ELF-1 (cell line): Measurements from ENCODE around the gene ARR3.
"Not testable (repeated sequence)": the region's sequence is repeated elsewhere in the genome, so short reads cannot be mapped to it uniquely, and the experiment has no call there.

Experiments used
- DNase-seq: peaks from one replicate; pipeline ENCODE4 v3.0.0-alpha.2; 2016; ENCODE audit warnings: low read depth, low spot score

Gene ARR3

DNA sequence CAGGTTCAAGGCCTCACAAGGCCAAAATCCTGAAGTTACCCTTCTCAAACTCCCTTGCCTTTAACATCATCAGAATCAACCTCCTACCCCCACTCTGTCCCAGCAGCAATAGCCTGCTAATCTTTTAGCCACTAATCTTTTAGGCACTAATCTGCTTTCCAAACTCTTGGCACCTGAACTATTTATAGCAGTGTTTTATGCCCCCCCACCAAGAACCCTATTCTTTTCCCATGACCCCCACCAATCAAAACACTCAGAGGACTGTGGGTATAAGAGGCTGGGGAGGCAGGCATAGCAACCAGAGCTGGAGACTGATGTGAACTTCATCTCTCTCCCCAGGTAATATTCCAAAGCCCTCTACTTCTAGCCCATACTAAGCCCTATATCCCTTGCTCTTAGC lies at the start of gene ARR3:
TSS of gene ARR3 (plus strand) at position 301 of the 400 bp plus-strand sequence. CDS start 1,052 bp downstream, outside the sequence.
- DNase-seq, result no peak

DNA sequence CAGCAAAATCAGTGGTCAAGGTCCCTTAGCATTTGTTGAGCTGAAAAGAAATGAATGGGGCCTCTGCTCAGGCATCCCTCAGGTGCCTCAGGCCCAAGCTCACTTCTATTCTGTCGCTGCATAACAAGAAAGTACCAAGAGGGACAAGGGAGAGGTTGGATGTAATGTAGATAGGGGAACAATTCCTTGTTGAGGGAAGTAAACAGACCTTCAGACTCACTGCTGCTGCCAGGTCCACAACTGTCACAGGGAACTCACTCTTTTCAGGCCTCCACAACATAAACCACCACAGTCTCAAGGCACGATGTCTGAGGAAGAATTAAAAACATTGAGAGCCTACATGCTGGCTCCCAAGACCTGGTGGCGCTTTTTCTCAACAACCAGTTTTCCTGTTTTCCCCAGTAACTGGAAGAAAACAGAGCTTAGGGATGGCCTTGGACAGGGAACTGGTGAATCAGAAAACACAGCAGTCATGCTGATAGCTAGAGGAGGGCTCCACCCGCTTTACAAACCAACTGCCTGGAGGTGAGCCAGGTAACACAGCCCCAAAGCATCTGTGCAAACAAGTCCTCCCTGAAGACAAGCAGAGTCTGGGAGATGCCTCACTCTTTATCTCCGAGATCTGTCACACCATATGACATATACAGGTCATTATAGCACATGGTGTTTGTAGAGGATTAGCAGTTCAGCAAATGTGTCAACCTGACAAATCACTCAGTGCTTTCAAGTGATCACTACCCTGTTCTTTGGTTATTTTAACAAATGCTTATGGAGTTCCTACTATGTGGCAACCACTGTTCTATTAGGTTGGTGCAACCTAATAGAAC lies 48.0 kb upstream of the ARR3 start:
- peak; percentile 34 for DNase-seq

DNA sequence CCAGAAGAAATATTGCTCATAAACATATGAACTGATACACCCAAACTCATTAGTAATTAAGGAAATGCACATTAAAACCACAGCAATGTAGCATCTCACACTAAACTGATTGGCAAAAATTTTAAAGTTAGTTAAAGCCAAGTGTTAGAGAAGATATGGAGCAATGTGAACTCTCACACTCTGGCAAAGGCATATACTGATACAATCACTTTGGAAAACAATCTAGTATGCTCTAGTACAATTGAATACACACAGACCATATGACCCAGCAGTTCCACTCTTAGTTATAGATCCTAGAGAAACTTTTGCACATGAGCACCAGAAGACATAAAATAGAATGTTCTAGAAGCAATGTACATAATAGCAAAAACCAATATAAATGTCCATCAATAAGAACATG lies 42.1 kb upstream of the ARR3 start:
- no peak for DNase-seq

DNA sequence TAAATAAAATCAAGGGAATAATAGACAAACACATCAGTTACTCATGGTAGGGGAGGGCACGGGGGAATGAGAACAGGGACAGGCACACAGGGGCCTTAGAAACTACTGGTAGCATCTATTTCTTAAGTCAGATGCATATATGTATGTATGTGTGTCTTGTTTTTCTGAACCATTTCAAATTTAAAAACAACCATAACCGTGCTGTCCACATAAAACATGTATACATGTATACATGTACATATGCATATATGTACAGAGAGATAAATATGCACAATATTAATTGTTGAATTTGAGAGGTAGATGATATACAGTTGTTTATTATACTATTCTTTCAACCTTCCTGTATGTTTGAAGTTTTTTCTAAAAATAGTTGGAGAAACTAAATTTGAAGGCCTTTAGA lies 41.4 kb upstream of the ARR3 start:
- no peak for DNase-seq

DNA sequence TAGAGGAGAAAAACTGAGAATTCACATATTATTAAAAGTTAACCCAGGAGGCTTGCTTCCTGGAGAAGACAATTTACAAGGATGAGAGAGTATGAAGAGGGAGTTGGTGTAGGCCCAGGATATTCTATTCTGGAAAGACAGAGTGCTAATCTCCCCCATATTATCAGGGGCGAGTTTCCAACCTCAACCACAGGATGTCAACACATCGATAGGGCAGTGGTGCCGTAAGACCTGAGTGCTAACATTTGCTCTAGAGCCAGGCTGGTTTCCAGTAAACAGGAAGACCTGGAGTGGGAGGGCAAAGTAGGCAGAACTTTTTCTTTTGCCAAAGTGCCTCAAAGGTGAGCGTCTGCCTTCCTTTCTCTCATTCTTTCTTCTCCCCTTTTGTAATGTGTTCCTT lies 36.5 kb upstream of the ARR3 start:
- DNase-seq, result no peak

DNA sequence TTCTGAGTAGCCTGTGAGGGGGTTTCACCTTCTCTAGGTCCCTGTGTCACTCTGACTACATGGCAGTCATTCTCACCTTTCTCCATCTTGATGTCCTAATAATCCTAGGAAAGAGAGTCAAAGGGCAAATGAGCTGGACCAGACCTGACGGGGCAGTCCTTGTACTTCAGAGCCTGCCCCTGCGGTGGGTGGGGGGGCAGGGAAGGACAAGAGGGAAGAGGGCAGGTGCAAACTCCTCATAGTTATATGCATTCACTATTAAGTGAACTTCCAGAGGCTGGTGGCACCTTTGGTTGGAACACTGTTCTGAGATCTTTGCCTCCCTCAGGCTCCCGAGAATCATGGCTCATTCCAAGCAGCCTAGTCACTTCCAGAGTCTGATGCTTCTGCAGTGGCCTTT lies 33.8 kb upstream of the ARR3 start, which contains the start of gene AWAT1:
TSS of gene AWAT1 (plus strand) at position 301 of the 400 bp plus-strand sequence. CDS start at position 342, 41 bp downstream.
- DNase-seq, result no peak

DNA sequence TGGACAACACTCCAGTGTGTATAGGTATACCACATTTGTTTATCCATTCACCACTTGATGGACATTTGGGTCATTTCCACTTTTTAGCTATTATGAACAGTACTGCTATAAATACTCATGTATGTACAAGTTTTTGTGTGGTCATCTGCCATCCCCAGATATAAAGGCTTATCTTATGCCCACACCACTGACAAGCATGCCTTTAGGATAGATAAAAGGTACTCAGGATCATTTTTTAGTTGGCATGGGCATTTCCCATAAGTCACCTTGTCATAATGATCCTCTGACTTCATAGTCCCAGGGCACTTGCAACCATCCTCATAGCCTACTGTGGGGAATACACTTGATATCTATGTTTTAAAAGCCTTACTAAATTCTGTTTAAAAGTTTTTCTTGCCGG lies 27.4 kb upstream of the ARR3 start:
- no peak for DNase-seq

DNA sequence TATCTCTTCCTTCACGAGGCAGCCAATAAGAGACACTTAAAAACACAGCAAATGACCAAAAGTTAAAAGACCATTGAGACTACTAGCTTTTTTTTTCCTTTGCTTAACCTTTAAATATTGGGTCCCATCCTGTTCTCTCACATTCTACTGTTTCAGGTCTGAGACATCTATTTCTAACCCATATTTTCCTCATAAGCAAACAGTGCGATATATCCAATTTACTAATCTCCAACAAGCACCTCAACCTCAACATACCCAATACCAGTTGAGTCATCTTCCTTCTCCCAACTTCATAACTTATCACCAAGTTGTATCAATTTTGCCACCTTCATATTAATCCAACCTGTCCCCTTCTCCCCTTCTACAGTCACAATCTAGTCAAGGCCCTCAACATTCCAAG lies 26.6 kb upstream of the ARR3 start:
- no peak for DNase-seq

DNA sequence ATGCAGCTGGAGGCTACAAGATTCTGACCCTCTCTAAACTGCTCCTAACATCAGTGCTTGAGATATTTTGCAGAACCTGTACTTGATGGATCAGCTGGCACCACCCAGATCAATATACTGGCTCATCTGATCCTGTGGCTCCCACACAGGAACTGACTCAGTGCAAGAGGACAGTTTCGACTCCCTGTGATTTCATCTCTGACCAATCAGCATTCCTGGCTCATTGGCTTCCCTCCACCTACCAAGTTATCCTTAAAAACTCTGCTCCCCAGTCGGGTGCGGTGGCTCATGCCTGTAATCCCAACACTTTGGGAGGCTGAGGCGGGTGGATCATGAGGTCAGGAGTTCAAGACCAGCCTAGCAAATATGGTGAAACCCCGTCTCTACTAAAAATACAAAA lies 24.5 kb upstream of the ARR3 start:
- DNase-seq, result not testable (repeated sequence)

DNA sequence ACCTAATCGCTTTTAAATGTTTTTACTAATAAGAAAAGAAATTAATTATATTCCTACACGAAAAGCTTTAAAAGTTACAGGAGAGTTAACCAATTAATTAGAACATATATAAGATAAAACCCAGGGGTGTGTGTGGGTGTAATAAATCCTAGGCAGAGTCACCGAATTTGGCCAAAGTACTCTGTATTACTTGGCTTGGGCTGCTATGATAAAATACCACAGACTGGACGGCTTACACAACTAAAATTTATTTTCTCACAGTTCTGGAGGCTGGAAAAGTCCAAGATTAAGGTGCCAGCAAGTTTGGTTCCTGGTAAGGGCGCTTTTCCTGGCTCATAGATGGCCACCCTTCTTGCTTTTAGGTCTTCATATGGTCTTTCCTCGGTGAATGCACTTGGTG lies 23.3 kb upstream of the ARR3 start:
- no peak for DNase-seq

DNA sequence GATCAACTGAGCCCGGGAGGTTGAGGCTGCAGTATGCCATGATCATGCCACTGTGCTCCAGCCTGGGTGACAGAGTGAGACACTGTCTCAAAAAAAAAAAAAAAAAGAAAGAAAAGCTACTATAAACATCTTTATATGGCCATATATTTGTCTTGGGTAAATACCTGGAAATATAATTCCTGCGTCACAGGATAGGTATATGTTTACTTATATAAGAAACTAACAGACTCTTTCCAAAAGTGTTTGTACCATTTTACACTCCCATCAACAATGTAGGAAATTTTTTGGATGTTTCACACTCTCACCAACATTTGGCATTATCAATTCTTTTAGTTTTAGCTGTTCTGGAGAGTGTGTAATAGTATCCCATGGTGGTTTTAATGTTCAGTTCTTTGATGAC lies 20.9 kb upstream of the ARR3 start:
- no peak for DNase-seq

DNA sequence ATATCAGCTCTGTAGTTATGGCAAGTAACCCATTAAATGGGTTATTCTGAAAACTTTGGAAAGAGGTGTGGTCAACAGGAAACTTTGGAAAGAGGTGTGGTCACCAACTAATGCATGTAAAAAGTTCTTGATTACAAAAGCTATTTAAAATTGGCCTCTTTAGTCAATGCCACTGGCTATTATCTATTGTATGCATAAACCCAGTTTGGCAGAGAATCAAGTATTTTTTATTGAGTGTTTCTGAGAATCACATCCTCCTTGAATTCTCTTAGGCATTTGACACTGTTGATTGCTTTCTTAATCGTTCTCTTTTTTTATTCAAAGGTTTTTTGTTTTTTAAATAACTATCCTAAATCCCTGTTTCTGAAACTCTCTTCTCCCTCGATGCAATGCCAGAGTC lies 15.6 kb upstream of the ARR3 start:
- DNase-seq, result no peak

DNA sequence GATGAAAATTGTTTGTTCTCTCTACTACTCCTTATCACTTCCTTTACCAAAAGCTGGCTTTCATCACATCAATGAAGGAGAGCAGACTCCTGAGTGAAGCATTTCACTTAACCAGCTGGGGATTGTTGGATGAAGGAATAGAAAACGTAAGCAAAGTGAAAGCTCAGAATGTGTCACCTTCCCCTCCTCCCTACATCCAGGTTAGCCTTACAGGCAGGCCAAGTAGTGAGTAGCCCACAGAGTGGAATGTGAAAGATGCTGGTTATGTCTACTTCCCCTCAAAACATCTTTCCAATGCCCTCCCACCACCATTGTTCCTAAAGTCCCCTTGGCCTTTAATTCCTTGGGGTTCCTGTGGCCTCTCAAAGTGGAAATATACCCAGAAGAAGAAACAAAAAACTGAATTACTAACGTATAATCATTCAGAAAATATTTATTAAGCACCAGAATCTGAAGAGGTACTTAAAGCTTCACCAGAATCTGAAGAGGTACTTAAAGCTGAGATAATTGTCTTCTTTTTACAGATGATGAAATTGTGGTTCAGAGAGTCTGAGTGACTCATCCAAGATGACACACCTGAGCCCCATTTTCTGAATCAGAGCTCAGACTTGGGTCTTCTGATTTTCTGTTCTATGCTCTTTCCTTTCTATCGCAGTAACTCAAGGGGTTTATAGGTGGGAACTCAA lies 14.6 kb upstream of the ARR3 start:
- no peak for DNase-seq

DNA sequence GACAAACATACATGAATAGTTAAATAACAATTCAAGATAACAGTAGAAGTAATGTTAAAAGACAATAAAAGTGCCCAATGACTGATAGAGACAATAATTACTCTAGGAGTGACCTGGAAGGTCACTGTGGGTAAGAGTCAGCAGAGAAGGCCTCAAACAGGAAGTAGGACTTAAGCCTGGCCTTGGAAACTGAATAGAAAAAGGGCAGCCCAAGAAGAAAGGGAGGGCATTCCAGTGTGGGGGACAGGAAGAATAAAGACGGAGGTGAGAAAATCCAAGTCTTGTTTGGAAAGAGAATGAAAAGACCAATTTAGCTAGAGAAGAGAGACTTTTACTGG lies 14.1 kb upstream of the ARR3 start:
- DNase-seq, result no peak

DNA sequence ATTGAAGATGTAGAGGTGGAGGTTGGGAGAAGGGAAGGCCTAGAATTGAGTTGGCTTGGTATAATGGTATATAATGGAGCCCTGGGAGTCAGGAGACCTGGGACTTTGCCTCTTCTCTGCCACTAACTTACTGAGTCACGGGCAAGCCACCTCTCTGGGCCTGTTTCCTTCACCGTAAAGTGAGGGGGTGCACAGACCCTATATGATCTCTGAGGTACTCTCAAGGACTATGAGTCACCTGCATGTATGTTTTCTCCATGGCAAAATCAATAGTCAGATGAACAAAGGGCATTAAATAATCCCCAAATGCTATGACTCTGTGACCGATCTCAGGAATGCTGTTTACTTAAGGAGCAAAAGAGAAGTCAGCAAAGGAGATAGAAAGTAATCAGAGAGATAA lies 13.2 kb upstream of the ARR3 start:
- DNase-seq, result no peak

DNA sequence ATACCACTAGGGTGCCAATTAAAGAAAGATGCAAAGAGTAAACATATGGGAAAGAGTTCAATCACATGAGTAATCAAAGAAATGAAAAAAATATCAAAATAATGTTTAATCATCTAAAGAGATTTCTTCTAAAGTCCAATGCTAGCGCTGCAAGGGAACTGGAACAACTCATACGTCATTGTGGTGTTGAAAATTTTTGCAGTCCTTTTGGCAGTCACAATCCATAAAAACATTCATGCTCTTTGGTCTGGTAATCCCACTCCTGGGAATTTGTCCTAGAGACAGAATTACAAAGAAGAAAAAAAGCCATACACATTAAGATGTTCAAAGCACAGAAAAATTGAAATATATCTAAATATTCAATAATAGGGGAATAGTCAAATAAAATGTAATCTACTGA lies 12.7 kb upstream of the ARR3 start:
- DNase-seq, result no peak

DNA sequence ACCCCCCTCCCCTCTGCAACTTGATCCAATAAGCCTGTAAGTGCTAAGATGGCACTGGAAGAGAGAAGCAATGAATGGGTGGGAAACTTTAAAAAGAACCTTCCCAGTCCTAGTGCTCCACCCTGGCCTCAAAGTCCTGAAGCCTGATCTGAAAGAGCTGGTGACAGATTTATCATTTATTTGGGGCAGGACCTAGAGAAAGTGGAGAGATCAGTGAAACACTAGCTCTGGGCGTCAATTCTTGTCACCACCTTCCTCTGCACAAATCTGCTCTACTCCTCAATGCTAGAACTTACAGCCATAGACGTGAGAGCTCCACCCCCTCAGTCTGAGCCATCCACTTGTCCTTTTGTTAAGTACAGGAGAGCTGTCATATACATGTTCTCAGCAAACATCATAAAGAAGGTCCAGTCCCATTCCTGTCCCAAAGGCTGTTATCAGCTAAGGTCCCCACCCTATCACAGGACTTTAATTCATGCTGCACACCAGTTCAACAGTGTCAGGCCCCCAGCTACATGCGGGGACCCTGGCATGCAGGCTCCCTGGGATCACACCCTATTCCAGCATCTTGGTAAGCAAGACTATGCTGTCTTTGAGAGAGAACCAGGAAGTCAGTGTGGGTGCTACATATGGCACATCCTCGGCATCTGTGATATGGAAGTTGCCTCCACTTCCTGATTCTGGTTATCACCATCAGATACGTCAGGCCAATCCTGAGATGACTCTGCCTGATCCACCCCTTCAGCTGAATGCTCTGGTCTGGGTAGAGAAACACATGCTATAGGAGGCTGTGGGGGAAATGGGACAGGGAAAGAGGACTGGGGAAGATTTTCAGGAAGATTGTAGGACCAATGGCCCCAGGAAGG lies 10.5 kb upstream of the ARR3 start:
- DNase-seq, result no peak

DNA sequence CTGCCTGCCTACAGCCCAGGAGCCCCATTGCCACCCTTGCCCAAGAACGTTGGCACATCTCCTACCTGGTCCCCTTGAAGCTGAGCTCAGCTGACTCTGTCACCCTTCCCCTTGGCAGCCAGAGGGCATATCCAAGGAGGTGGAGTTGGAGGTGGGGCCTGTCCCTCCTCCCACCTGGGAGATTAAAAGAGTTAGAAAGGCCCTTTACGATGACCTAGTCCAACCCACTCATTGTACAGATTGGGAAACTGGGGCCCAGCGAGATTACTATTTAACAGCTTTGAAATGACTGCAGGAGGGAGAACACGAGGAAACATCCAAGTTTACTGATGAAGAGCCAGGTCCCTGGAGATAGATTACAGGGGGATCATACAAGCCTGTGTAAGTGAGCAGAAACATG lies 8.0 kb upstream of the ARR3 start, which contains the start of gene P2RY4:
TSS of gene P2RY4 (minus strand) at position 101 of the 400 bp plus-strand sequence. CDS start 580 bp downstream, outside the sequence.
- DNase-seq, result no peak

DNA sequence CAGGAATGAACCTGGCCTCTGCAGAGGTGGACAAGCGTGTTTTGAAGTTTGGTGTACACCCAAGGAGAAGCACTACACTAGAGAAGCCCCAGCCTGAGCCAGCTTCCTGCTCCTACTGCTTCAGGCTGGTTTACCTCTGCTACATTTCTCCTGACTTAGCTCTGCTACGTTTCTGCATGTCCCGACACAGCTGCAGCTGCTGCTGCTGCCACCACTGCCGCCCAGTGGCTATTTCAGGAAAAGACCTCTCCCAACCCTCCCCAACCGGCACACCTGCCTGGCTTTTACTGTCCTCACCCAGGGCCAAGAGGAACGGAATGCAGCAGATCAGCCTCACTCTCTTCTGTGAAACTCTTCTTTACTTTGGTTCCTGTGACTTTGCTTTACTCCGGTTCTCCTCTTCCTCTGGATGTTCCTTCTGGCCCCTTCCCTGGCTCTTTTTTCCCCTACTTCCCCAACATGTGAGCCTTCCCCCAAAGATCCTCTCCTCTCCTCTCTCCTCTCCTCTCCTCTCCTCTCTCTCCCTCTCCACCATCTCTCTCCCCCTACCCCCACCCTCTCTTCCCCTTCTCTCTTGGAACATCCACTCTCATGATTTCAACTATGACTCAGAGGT lies 5.1 kb upstream of the ARR3 start:
- DNase-seq, result peak; percentile 92

DNA sequence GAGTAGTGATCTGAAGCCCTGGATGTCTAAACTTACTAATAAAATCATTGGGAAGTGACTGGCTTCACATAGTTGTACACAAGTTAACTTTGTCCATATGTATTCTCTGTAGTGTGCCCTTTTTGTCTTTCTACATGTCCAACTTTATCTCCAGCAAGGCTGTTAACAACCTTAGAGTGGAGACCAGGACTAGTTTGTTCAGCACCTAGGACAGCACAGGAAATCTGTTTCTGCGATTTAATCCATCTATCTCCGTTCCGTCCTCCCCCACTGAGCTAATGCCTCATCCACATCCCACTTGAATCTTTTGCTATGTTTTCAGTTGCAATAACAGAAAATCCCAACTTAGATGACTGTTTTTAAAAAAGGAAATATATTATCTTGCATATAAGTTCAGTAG lies 3.4 kb upstream of the ARR3 start:
- DNase-seq, result no peak

DNA sequence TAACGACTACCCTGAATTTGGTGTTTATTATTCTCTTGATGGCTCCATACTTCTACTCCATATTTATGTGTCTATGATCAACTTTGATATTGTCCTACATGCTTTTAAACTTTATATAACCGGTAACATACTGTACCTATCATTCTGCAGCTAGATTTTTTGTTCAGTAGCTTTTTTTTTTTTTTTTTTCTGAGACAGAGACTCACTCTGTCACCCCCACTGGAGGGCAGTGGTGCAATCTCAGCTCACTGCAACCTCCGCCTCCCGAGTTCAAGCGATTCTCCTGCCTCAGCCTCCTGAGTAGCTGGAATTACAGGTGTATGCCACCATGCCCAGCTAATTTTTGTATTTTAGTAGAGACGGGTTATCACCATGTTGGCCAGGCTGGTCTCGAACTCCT lies 5.9 kb downstream of the ARR3 start:
- DNase-seq, result not testable (repeated sequence)

DNA sequence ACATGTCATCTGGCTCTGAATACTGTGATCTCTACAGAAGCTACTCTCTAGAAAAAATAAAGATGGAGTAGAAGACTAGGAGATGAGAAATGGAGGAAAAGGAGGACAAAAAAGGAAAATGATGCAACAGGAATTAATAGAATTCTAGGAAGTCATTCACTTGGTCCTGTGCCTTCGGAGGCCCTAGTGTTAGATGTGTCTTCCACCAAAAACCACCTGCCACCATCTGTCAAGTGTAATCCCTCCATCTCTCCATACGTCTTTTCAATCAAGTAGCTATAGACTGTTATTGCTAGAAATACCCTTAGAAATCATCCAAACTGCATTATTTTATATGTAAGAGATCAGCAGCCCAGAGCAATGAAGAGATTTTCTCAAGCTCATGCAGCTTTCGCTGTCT lies 10.9 kb downstream of the ARR3 start:
- no peak for DNase-seq
